ENCODE results near the gene CDKAL1.
"Not testable (repeated sequence)": the region's sequence is repeated elsewhere in the genome, so short reads cannot be mapped to it uniquely, and the experiment has no call there.

The CDKAL1 gene

GRCh38 chr6:20554817-20555216, 20.6 kb downstream of the CDKAL1 start:
- no peak for DNase-seq

GRCh38 chr6:20559924-20560551, 25.8 kb downstream of the CDKAL1 start:
- DNase-seq = peak; percentile 54

GRCh38 chr6:20563377-20563776, 29.1 kb downstream of the CDKAL1 start:
- no peak for DNase-seq

- DNase-seq = peak; percentile 76
These were observed 30.0 kb downstream of the CDKAL1 start for GRCh38 chr6:20564269-20564668.

- DNase-seq = peak; percentile 62
These were observed 30.5 kb downstream of the CDKAL1 start for GRCh38 chr6:20564777-20565176.

GRCh38 chr6:20565342-20565741, 31.1 kb downstream of the CDKAL1 start:
- DNase-seq = no peak

- no peak for DNase-seq
These were observed 31.9 kb downstream of the CDKAL1 start for GRCh38 chr6:20566109-20566508.

GRCh38 chr6:20569000-20569610, 34.8 kb downstream of the CDKAL1 start:
- DNase-seq = no peak

- DNase-seq = peak; percentile 76
These were observed 37.0 kb downstream of the CDKAL1 start for GRCh38 chr6:20571261-20571660.

- DNase-seq = no peak
These were observed 38.0 kb downstream of the CDKAL1 start for GRCh38 chr6:20572288-20572687.

GRCh38 chr6:20572940-20573339, 38.7 kb downstream of the CDKAL1 start:
- DNase-seq = peak; percentile 75

GRCh38 chr6:20574355-20574754, 40.1 kb downstream of the CDKAL1 start:
- DNase-seq = peak; percentile 35

GRCh38 chr6:20575125-20575524, 40.9 kb downstream of the CDKAL1 start:
- peak; percentile 95 for DNase-seq

- peak; percentile 57 for DNase-seq
These were observed 41.6 kb downstream of the CDKAL1 start for GRCh38 chr6:20575704-20576451.

GRCh38 chr6:20577173-20577688, 43.0 kb downstream of the CDKAL1 start:
- DNase-seq = no peak

- DNase-seq = no peak
These were observed 46.8 kb downstream of the CDKAL1 start for GRCh38 chr6:20581070-20581469.

GRCh38 chr6:20582586-20583443, 48.6 kb downstream of the CDKAL1 start:
- DNase-seq = no peak

- no peak for DNase-seq
These were observed 49.2 kb downstream of the CDKAL1 start for GRCh38 chr6:20583444-20583800.

- no peak for DNase-seq
These were observed 50.0 kb downstream of the CDKAL1 start for GRCh38 chr6:20584100-20584731.

- peak; percentile 29 for DNase-seq
These were observed 55.0 kb downstream of the CDKAL1 start for GRCh38 chr6:20589266-20589665.

GRCh38 chr6:20590476-20590875, 56.2 kb downstream of the CDKAL1 start:
- DNase-seq = not testable (repeated sequence)

GRCh38 chr6:20594299-20594853, 60.1 kb downstream of the CDKAL1 start:
- DNase-seq = not testable (repeated sequence)
